PC-3 (cell line): Measurements from ENCODE around the gene API5. TPM values are rescaled to one million over a fixed set of nuclear protein-coding genes. Genes with fewer than 3 reads are reported as not detected.

Source experiments
- ATAC-seq: fragments of 200-7000 bp; cut with Tn5 transposase; 2 replicates; pipeline ENCODE4 v1.9.1; 2020; ENCODE audit warnings: mild to moderate bottlenecking, moderate library complexity
- BruUV-seq: library from RNA; stranded (reverse); fragments of 400-500 nt; replicated peaks from 2 replicates; lab custom pipeline; 2021; lab: Mats Ljungman, UMichigan
- CTCF ChIA-PET: fragments of 300-600 bp; sonication (Branson Sonifier 250); formaldehyde crosslinking; loops from one replicate; lab custom pipeline; 2022; ENCODE audit warnings: antibody characterized with exemption; lab: Charles Lee
- POLR2A ChIA-PET: fragments of 300-600 bp; sonication (Branson Sonifier 250); formaldehyde crosslinking; loops from one replicate; lab custom pipeline; 2022; ENCODE audit warnings: antibody characterized with exemption; ENCODE audit not compliant: unreplicated experiment; lab: Charles Lee
- DNase-seq: peaks from one replicate; pipeline ENCODE4 v3.0.0-alpha.2; 2015
- H2AFZ ChIP-seq: fragments of 300-600 bp; sonication (generic); 2 replicates; pipeline ENCODE4 v1.6.0; 2016; ENCODE audit warnings: antibody characterized with exemption, low read length
- H3F3A ChIP-seq: fragments of 300-600 bp; sonication (generic); one replicate; pipeline ENCODE4 v1.6.0; 2017; ENCODE audit warnings: antibody characterized with exemption, low read length, control low read depth, mild to moderate bottlenecking; ENCODE audit not compliant: unreplicated experiment
- H3K27ac ChIP-seq: fragments of 300-600 bp; sonication (generic); 2 replicates; pipeline ENCODE4 v1.5.1; 2016; ENCODE audit warnings: mild to moderate bottlenecking, low read length
- H3K27me3 ChIP-seq: fragments of 300-600 bp; sonication (generic); 2 replicates; pipeline ENCODE4 v1.6.1; 2016; ENCODE audit warnings: low read length, mixed read lengths
- H3K36me3 ChIP-seq: fragments of 300-600 bp; sonication (generic); 2 replicates; pipeline ENCODE4 v1.6.1; 2016; ENCODE audit warnings: low read depth, mixed run types, low read length, mixed read lengths
- H3K4me1 ChIP-seq: fragments of 300-600 bp; sonication (generic); 2 replicates; pipeline ENCODE4 v1.5.1; 2016; ENCODE audit warnings: low read length; ENCODE audit not compliant: insufficient read depth
- H3K4me2 ChIP-seq: fragments of 300-600 bp; sonication (generic); 2 replicates; pipeline ENCODE4 v1.6.0; 2016; ENCODE audit warnings: low read length
- H3K4me3 ChIP-seq: fragments of 300-600 bp; sonication (generic); 2 replicates; pipeline ENCODE4 v1.5.1; 2016; ENCODE audit warnings: mild to moderate bottlenecking, low read length, mixed read lengths
- H3K79me2 ChIP-seq: fragments of 300-600 bp; sonication (generic); 2 replicates; pipeline ENCODE4 v1.6.1; 2017; ENCODE audit warnings: low read length, mixed read lengths
- H3K9ac ChIP-seq: fragments of 300-600 bp; sonication (generic); 2 replicates; pipeline ENCODE4 v1.6.0; 2016; ENCODE audit warnings: mild to moderate bottlenecking, low read length
- H3K9me2 ChIP-seq: fragments of 300-600 bp; sonication (generic); replicated peaks from 2 replicates; pipeline ENCODE4 v1.6.1; 2016; ENCODE audit warnings: mixed run types, low read length, mixed read lengths
- H3K9me3 ChIP-seq: fragments of 300-600 bp; sonication (generic); 2 replicates; pipeline ENCODE4 v1.6.1; 2016; ENCODE audit warnings: low read length, mixed read lengths
- H4K20me1 ChIP-seq: fragments of 300-600 bp; sonication (generic); 2 replicates; pipeline ENCODE4 v1.6.1; 2016; ENCODE audit warnings: low read length, mixed read lengths
- CTCF ChIP-seq: fragments of 300-600 bp; sonication (generic); conservative IDR thresholded peaks from 2 replicates; pipeline ENCODE4 v1.5.1; 2017; ENCODE audit warnings: antibody characterized with exemption, low read depth, mild to moderate bottlenecking, low read length
- EZH2 ChIP-seq: fragments of 300-600 bp; sonication (generic); IDR thresholded peaks from one replicate; pipeline ENCODE4 v1.6.1; 2017; ENCODE audit warnings: antibody characterized with exemption, mild to moderate bottlenecking, low read length; ENCODE audit not compliant: unreplicated experiment
- EZH2phosphoT487 ChIP-seq: fragments of 300-600 bp; sonication (generic); IDR thresholded peaks from 2 replicates; pipeline ENCODE4 v1.6.1; 2018; ENCODE audit warnings: mild to moderate bottlenecking, antibody characterized with exemption, low read length, borderline replicate concordance
- intact Hi-C: fragments of 100-400 bp; cut with micrococcal nuclease; formaldehyde crosslinking; loops from 2 replicates; pipeline ENCODE4 v1.9.0; 2023
- total RNA-seq: library from RNA; depleted of rRNA; stranded (reverse); fragments of >200 nt; gene quantifications from 2 replicates; pipeline ENCODE4 v1.2.3, GENCODE V29; 2014

The API5 gene
- total RNA-seq, 1 experiment from 2014 or later, result 79.5 TPM

GRCh38 chr11:43358279-43358800, 46.5 kb downstream of the API5 start:
- no peaks in the 10 kb centered on the region for H3K36me3 ChIP-seq
- no peaks in the 10 kb centered on the region for H3F3A ChIP-seq
- peaks cover 16% of the 10 kb centered on the region; the same call in 1 of the 2 replicates for H4K20me1 ChIP-seq
- H3K4me2 ChIP-seq, result peak overlapping the region; percentile 95
- intact Hi-C loops, result loop anchor here (1.0 to 5.0 kb wide), 2 partner anchors 18 to 46 kb away; partner anchors contain the start of gene API5
- DNase-seq (no peak), ATAC-seq (peak; percentile 6; the same call in 1 of the 2 replicates)
- H2AFZ ChIP-seq, result peak overlapping the region; percentile 96
- TSS peak; percentile 88 for BruUV-seq
- CTCF ChIA-PET, result interaction anchor here (1.2 kb wide), 1 partner anchor 47 kb away, joined by 7 read pairs; the partner anchor contains the start of gene API5
- peak overlapping the region; percentile 22; the same call in 1 of the 2 replicates for H3K27ac ChIP-seq
- peak overlapping the region; percentile 93 for H3K9ac ChIP-seq
- H3K79me2 ChIP-seq, result peaks cover 46% of the 10 kb centered on the region
- H3K27me3 ChIP-seq, result no peaks in the 10 kb centered on the region
- POLR2A ChIA-PET, result interaction anchor here (0.6 to 1.5 kb wide), 4 partner anchors 18 to 336 kb away, joined by 3 to 8 read pairs (median 6); partner anchors contain the start of gene API5
- peak overlapping the region; percentile 94 for H3K4me3 ChIP-seq
- TF ChIP-seq EZH2 (no peak), CTCF (no peak), EZH2phosphoT487 (no peak)
- H3K4me1 ChIP-seq, result peaks cover 22% of the 10 kb centered on the region
- H3K9me3 ChIP-seq, result no peaks in the 10 kb centered on the region
- H3K9me2 ChIP-seq, result no peaks in the 10 kb centered on the region

GRCh38 chr11:43358801-43359421, 47.1 kb downstream of the API5 start, which contains the start of gene TTC17:
Gene TTC17, plus strand, starts transcription at chr11:43358920. Its CDS starts 35 bp downstream, at chr11:43358955.
- peak within 1 kb of the TSS; percentile 93 for H3K9ac ChIP-seq
- H3K9me3 ChIP-seq, result no peaks in the 10 kb centered on the region
- no peaks in the 10 kb centered on the region for H3K27me3 ChIP-seq
- H2AFZ ChIP-seq, result peak within 1 kb of the TSS; percentile 96
- CTCF ChIA-PET, result interaction anchor here (1.2 kb wide), 1 partner anchor 47 kb away, joined by 7 read pairs; the partner anchor contains the start of gene API5
- H3K27ac ChIP-seq, result peak within 1 kb of the TSS; percentile 50
- POLR2A ChIA-PET, result interaction anchor here (0.6 to 1.5 kb wide), 4 partner anchors 18 to 335 kb away, joined by 3 to 8 read pairs (median 6); partner anchors contain the start of gene API5
- peak; percentile 95 for ATAC-seq
- H3K4me1 ChIP-seq, result peaks cover 22% of the 10 kb centered on the region
- H3K9me2 ChIP-seq, result no peaks in the 10 kb centered on the region
- peaks cover 52% of the 10 kb centered on the region for H3K79me2 ChIP-seq
- H4K20me1 ChIP-seq, result peaks cover 20% of the 10 kb centered on the region; the same call in 1 of the 2 replicates
- no peak for TF ChIP-seq CTCF
- no peak for TF ChIP-seq EZH2
- TF ChIP-seq EZH2phosphoT487, result no peak
- H3K4me3 ChIP-seq, result peak within 1 kb of the TSS; percentile 94
- DNase-seq, result peak; percentile 89
- no peaks in the 10 kb centered on the region for H3K36me3 ChIP-seq
- H3K4me2 ChIP-seq, result peak within 1 kb of the TSS; percentile 95
- H3F3A ChIP-seq, result no peaks in the 10 kb centered on the region
- intact Hi-C loops, result loop anchor here (1.0 to 5.0 kb wide), 2 partner anchors 17 to 47 kb away; partner anchors contain the start of gene API5
- no TSS peak for BruUV-seq
